H9 (cell line): ENCODE measurements around the gene SHPK. TPM values are rescaled to one million over a fixed set of nuclear protein-coding genes. Genes with fewer than 3 reads are reported as not detected.

Source experiments
- DNase-seq: peaks from one replicate; pipeline ENCODE4 v3.0.0-alpha.2; 2017
- H2AFZ ChIP-seq: one replicate; pipeline ENCODE4 v1.6.1; 2013; ENCODE audit warnings: mild to moderate bottlenecking, low read length, control low read depth, moderate library complexity
- H2AK5ac ChIP-seq: 2 replicates; pipeline ENCODE4 v1.6.1; 2013; ENCODE audit warnings: low read length, control low read depth, mixed read lengths; ENCODE audit not compliant: insufficient read length
- H2BK120ac ChIP-seq: one replicate; pipeline ENCODE4 v1.6.1; 2013; ENCODE audit warnings: low read depth, mild to moderate bottlenecking, low read length, control low read depth, inconsistent platforms; ENCODE audit not compliant: poor library complexity, severe bottlenecking
- H2BK12ac ChIP-seq: 2 replicates; pipeline ENCODE4 v1.6.1; 2013; ENCODE audit warnings: low read length, control low read depth, mixed read lengths, low read depth; ENCODE audit not compliant: insufficient read length
- H2BK15ac ChIP-seq: 2 replicates; pipeline ENCODE4 v1.6.1; 2013; ENCODE audit warnings: low read depth, low read length, control low read depth
- H2BK20ac ChIP-seq: one replicate; pipeline ENCODE4 v1.6.1; 2013; ENCODE audit warnings: low read depth, mild to moderate bottlenecking, low read length, control low read depth, inconsistent platforms; ENCODE audit not compliant: poor library complexity, severe bottlenecking
- H2BK5ac ChIP-seq: 2 replicates; pipeline ENCODE4 v1.6.1; 2013; ENCODE audit warnings: low read length, control low read depth, mixed read lengths; ENCODE audit not compliant: insufficient read length
- H3K14ac ChIP-seq: 2 replicates; pipeline ENCODE4 v1.6.1; 2013; ENCODE audit warnings: low read length, control low read depth; ENCODE audit not compliant: insufficient read depth
- H3K18ac ChIP-seq: 2 replicates; pipeline ENCODE4 v1.6.1; 2013; ENCODE audit warnings: low read depth, mild to moderate bottlenecking, mixed read lengths, low read length, control low read depth; ENCODE audit not compliant: insufficient read length
- H3K23ac ChIP-seq: 2 replicates; pipeline ENCODE4 v1.6.1; 2013; ENCODE audit warnings: low read length, control low read depth, mixed read lengths, low read depth; ENCODE audit not compliant: insufficient read length
- H3K23me2 ChIP-seq: 2 replicates; pipeline ENCODE4 v1.6.1; 2013; ENCODE audit warnings: low read depth, mild to moderate bottlenecking, mixed read lengths, low read length, control low read depth; ENCODE audit not compliant: insufficient read length, poor library complexity, severe bottlenecking
- H3K27ac ChIP-seq: 2 replicates; pipeline ENCODE4 v1.5.1; 2013; ENCODE audit warnings: low read length, control low read depth, mixed read lengths, low read depth; ENCODE audit not compliant: insufficient read length
- H3K27me3 ChIP-seq: 2 replicates; pipeline ENCODE4 v1.6.1; 2013; ENCODE audit warnings: low read length, control low read depth, inconsistent platforms; ENCODE audit not compliant: insufficient read depth
- H3K4ac ChIP-seq: 2 replicates; pipeline ENCODE4 v1.6.1; 2013; ENCODE audit warnings: low read depth, mild to moderate bottlenecking, control low read depth, inconsistent platforms, low read length, moderate library complexity
- H3K4me1 ChIP-seq: 2 replicates; pipeline ENCODE4 v1.6.1; 2013; ENCODE audit warnings: low read length, control low read depth, inconsistent platforms; ENCODE audit not compliant: insufficient read depth
- H3K4me2 ChIP-seq: 2 replicates; pipeline ENCODE4 v1.6.1; 2013; ENCODE audit warnings: low read length, control low read depth, mixed read lengths; ENCODE audit not compliant: insufficient read length, insufficient read depth
- H3K56ac ChIP-seq: 2 replicates; pipeline ENCODE4 v1.6.1; 2013; ENCODE audit warnings: low read depth, mild to moderate bottlenecking, mixed read lengths, low read length, control low read depth; ENCODE audit not compliant: insufficient read length
- H3K79me1 ChIP-seq: 2 replicates; pipeline ENCODE4 v1.6.1; 2013; ENCODE audit warnings: low read depth, mild to moderate bottlenecking, moderate library complexity, low read length, control low read depth, inconsistent platforms; ENCODE audit not compliant: insufficient read depth, poor library complexity, severe bottlenecking
- H3K79me2 ChIP-seq: 2 replicates; pipeline ENCODE4 v1.6.1; 2013; ENCODE audit warnings: low read length, control low read depth, inconsistent platforms; ENCODE audit not compliant: insufficient read depth
- H3K9ac ChIP-seq: 2 replicates; pipeline ENCODE4 v1.6.1; 2013; ENCODE audit warnings: low read length, control low read depth, mixed read lengths; ENCODE audit not compliant: insufficient read length; ENCODE audit errors: extremely low read depth
- H3K9me3 ChIP-seq: one replicate; pipeline ENCODE4 v1.6.1; 2013; ENCODE audit warnings: low read depth, low read length, inconsistent platforms; ENCODE audit not compliant: control insufficient read depth
- H3T11ph ChIP-seq: one replicate; pipeline ENCODE4 v1.6.1; 2013; ENCODE audit warnings: mild to moderate bottlenecking, low read length, control low read depth, inconsistent platforms
- H4K20me1 ChIP-seq: one replicate; pipeline ENCODE4 v1.6.1; 2013; ENCODE audit not compliant: control insufficient read depth, insufficient read length, insufficient read depth
- H4K5ac ChIP-seq: 2 replicates; pipeline ENCODE4 v1.6.1; 2013; ENCODE audit warnings: low read depth, mild to moderate bottlenecking, mixed read lengths, low read length, control low read depth; ENCODE audit not compliant: insufficient read length
- H4K8ac ChIP-seq: replicated peaks from 2 replicates; pipeline ENCODE4 v1.6.1; 2013; ENCODE audit warnings: low read length, control low read depth, mixed read lengths, low read depth; ENCODE audit not compliant: insufficient read length
- H4K91ac ChIP-seq: 2 replicates; pipeline ENCODE4 v1.6.1; 2013; ENCODE audit warnings: low read depth, mild to moderate bottlenecking, moderate library complexity, mixed read lengths, low read length, control low read depth; ENCODE audit not compliant: insufficient read length
- H3K27ac Mint-ChIP-seq, 3 experiments: 2 replicates in 2 of 3; 3 replicates in 1 of 3; pipeline ENCODE4 v1.8.0; 2020 to 2021; ENCODE audit warnings: mixed read lengths in 3 of 3, mild to moderate bottlenecking in 1 of 3, moderate library complexity in 1 of 3
- H3K27me3 Mint-ChIP-seq: 2 replicates; pipeline ENCODE4 v1.8.0; 2021; ENCODE audit warnings: low read depth, mild to moderate bottlenecking, moderate library complexity, mixed read lengths
- H3K36me3 Mint-ChIP-seq, 3 experiments: 2 replicates in 2 of 3; 3 replicates in 1 of 3; pipeline ENCODE4 v1.8.0; 2020 to 2021; ENCODE audit warnings: low read depth in 3 of 3, mixed read lengths in 3 of 3; ENCODE audit not compliant: insufficient read depth in 1 of 3
- H3K4me1 Mint-ChIP-seq, 2 experiments: 2 replicates each; pipeline ENCODE4 v1.8.0; 2020; ENCODE audit warnings: mixed read lengths in 2 of 2
- H3K4me3 Mint-ChIP-seq, 2 experiments: 2 replicates in 1 of 2; 3 replicates in 1 of 2; pipeline ENCODE4 v1.8.0; 2020 to 2021; ENCODE audit warnings: mild to moderate bottlenecking in 2 of 2, mixed read lengths in 2 of 2, moderate library complexity in 1 of 2
- H3K9me3 Mint-ChIP-seq, 2 experiments: 2 replicates in 1 of 2; 3 replicates in 1 of 2; pipeline ENCODE4 v1.8.0; 2020; ENCODE audit warnings: mild to moderate bottlenecking in 2 of 2, mixed read lengths in 2 of 2, moderate library complexity in 1 of 2
- WGBS: extraction: QIAGEN DNeasy Blood & Tissue Kit; methylation state at CpG from one replicate; pipeline ENCODE4 v1.1.7; 2013; ENCODE audit warnings: missing lambda C conversion rate, low lambda C conversion rate, mixed read lengths; ENCODE audit not compliant: insufficient read length; ENCODE audit errors: extremely low coverage; 5-methylcytosine and 5-hydroxymethylcytosine counted together
- total RNA-seq: library from RNA; stranded (reverse); gene quantifications from 2 replicates; pipeline ENCODE4 v1.2.1, GENCODE V29; 2021
- TF ChIP-seq, protein P1 (sequence below): fragments of 200-600 bp; sonication (generic); conservative IDR thresholded peaks from 3 replicates; pipeline ENCODE4 v1.8.0; 2021; ENCODE audit warnings: antibody characterized with exemption, mild to moderate bottlenecking

The SHPK gene
- total RNA-seq, 1 experiment from 2014 or later: 27.0 TPM

GRCh38 chr17:3600529-3601205 is 35.4 kb downstream of the SHPK start:
- no peaks in the 10 kb centered on the region for H3K79me1 ChIP-seq
- H2AK5ac ChIP-seq: no peak overlapping the region
- Mint-ChIP-seq H3K27ac (peak overlapping the region in 2 of 3 experiments; percentile 18 to 68; a peak in 3 of 7 replicates), H3K27me3 (no peaks in the 10 kb centered on the region), H3K9me3 (no peaks in the 10 kb centered on the region), H3K36me3 (peaks cover 0 to 16% (median 2%) of the 10 kb centered on the region in 3 experiments; a peak in 3 of 7 replicates), H3K4me3 (no peak overlapping the region), H3K4me1 (no peaks in the 10 kb centered on the region)
- no peaks in the 10 kb centered on the region for H3K9me3 ChIP-seq
- no peak overlapping the region for H3K9ac ChIP-seq
- H3K27me3 ChIP-seq: no peaks in the 10 kb centered on the region; the same call in 1 of the 2 replicates
- H3K4ac ChIP-seq: no peak overlapping the region
- H2BK120ac ChIP-seq: no peak overlapping the region
- no peak overlapping the region for H3K4me2 ChIP-seq
- H4K8ac ChIP-seq: no peak overlapping the region
- H2BK20ac ChIP-seq: no peak overlapping the region
- no peak overlapping the region for H4K5ac ChIP-seq
- no peak overlapping the region for H3K23ac ChIP-seq
- H3K23me2 ChIP-seq: no peaks in the 10 kb centered on the region
- no peaks in the 10 kb centered on the region for H3K4me1 ChIP-seq
- H3K27ac ChIP-seq: no peak overlapping the region
- TF ChIP-seq, protein P1, sequence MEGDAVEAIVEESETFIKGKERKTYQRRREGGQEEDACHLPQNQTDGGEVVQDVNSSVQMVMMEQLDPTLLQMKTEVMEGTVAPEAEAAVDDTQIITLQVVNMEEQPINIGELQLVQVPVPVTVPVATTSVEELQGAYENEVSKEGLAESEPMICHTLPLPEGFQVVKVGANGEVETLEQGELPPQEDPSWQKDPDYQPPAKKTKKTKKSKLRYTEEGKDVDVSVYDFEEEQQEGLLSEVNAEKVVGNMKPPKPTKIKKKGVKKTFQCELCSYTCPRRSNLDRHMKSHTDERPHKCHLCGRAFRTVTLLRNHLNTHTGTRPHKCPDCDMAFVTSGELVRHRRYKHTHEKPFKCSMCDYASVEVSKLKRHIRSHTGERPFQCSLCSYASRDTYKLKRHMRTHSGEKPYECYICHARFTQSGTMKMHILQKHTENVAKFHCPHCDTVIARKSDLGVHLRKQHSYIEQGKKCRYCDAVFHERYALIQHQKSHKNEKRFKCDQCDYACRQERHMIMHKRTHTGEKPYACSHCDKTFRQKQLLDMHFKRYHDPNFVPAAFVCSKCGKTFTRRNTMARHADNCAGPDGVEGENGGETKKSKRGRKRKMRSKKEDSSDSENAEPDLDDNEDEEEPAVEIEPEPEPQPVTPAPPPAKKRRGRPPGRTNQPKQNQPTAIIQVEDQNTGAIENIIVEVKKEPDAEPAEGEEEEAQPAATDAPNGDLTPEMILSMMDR: no peak
- WGBS: no CpG with 5 or more reads among the region's 15 CpGs
- H4K91ac ChIP-seq: no peak overlapping the region
- no peak overlapping the region for H3K56ac ChIP-seq
- no peak overlapping the region for H3K14ac ChIP-seq
- H3T11ph ChIP-seq: no peak overlapping the region
- H3K79me2 ChIP-seq: no peaks in the 10 kb centered on the region
- no peak overlapping the region for H2BK15ac ChIP-seq
- no peak for DNase-seq
- H4K20me1 ChIP-seq: no peaks in the 10 kb centered on the region
- no peak overlapping the region for H2AFZ ChIP-seq
- H2BK5ac ChIP-seq: no peak overlapping the region
- no peak overlapping the region for H2BK12ac ChIP-seq
- H3K18ac ChIP-seq: no peak overlapping the region
